AG20443 (cell line): ENCODE data around the gene ENGASE.
"Not testable (repeated sequence)": the region's sequence is repeated elsewhere in the genome, so short reads cannot be mapped to it uniquely, and the experiment has no call there.

ENCODE experiments used
- DNase-seq: peaks from one replicate; pipeline ENCODE4 v3.0.0; 2012; ENCODE audit warnings: low spot score, mixed read lengths

The ENGASE gene

GRCh38 chr17:79053251-79053925 lies 21.2 kb upstream of the ENGASE start:
- DNase-seq: peak; percentile 65

GRCh38 chr17:79054200-79054960 lies 20.2 kb upstream of the ENGASE start:
- DNase-seq: no peak

DNA sequence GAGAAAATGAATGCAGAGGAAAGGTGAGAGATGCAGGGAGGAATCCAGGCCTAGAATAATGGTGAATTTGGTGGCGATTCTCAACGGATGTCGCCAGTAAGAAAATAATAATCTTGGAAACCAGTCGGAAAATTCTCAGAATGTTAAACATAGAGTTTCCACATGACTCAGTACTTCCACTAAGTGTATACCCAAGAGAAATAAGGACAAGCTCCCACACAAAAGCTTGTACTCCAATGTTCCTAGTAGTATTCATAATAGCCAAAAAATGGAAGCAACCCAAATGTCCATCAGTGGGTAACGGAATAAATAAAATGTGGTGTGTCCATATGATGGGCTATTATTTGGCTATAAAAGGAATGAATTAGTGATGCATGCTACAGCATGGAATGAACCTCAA lies 19.4 kb upstream of the ENGASE start:
- no peak for DNase-seq

DNA sequence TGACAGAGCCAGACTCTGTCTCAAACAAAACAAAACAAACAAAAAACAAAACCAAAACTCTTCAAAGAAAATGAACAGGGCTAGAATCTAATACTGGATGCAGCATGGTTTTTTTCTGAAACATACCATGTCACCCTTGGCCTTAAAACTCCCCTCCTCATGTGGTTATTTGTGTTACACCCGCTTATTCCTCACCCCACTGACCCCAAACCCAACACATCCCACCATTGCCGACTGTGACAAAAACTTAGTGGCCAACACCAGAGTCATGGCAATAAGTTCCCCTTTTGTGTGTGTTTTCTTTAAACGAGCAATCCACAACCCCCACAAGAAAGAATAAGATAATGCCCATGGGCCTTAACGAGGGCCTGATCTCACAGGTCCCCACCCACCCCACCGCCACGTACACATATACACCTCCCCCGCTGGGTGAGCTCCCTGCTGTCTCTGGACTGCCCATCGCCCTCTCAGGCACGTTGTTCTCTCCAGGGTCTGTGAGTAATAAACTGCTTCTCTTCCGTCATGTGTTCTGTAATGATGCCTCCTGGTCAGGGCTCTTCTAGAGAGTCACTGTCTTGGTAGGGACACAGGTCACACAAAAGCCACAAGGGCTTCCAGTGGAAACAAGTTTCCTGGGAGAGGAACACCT lies 16.8 kb upstream of the ENGASE start:
- no peak for DNase-seq

GRCh38 chr17:79062691-79063090 lies 11.9 kb upstream of the ENGASE start:
- no peak for DNase-seq

- no peak for DNase-seq
These were observed 10.6 kb upstream of the ENGASE start for GRCh38 chr17:79064026-79064425.

- DNase-seq: peak; percentile 57
These were observed 9.4 kb upstream of the ENGASE start for GRCh38 chr17:79065105-79065670.

DNA sequence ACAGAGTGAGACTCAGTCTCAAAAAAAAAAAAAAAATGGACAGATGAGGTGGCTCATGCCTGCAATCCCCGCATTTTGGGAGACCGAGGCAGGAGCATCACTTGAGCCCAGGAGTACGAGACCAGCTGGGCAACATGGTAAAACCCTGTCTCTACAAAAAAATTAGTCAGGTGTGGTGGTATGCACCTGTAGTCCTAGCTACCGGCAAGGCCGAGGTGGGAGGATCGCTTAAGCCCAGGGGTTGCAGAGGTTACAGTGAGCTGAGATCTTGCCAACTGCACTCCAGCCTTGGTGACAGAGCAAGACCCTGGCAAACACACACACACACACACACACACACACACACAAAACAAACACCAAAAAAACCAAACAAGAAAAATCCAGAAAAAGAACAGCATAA lies 7.7 kb upstream of the ENGASE start:
- DNase-seq: no peak

- DNase-seq: no peak
These were observed 4.3 kb upstream of the ENGASE start for GRCh38 chr17:79070266-79070880.

GRCh38 chr17:79071161-79071740 lies 3.4 kb upstream of the ENGASE start:
- DNase-seq: no peak

- no peak for DNase-seq
These were observed 2.1 kb upstream of the ENGASE start for GRCh38 chr17:79072544-79072943.

GRCh38 chr17:79073016-79073705 lies 1.5 kb upstream of the ENGASE start:
- DNase-seq: no peak

DNA sequence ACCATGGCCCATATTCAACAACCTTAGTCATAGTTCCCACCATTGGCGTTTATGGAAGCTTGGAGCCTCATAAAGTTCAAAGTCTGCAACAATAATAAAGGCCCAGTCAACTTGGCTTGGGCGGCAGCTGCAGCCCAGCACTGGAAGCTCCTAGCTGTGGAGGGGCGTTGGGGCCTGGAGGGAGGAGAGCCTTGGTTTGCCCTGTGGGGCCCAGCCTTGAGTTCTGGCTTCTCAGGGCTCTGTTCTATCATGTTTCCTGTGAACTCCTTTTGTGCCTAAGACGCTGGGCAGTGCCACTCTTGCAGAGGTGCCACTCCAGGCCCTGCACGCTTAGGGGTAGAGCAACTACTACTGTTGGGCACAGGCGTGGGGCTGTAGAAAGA lies 927 bp upstream of the ENGASE start:
- DNase-seq: no peak

DNA sequence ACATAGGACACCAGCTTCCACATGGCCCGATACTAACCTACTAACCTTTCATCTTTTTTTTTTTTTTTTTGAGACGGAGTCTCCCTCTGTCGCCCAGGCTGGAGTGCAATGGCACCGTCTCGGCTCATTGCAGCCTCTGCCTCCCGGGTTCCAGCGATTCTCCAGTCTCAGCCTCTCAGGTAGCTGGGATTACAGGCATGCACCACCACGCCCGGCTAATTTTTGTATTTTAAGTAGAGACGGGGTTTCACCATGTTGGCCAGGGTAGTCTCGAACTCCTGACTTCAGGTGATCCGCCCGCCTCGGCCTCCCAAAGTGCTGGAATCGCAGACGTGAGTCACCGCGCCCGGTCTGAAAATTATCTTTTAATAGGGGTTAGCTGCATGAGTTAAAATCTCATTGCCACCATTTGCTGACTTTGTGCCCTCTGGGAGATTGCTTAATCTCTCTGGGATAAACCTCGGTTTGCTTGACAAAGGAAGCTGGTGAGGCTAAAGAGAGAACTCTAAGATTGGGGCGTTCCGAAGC lies 439 bp upstream of the ENGASE start:
- DNase-seq: not testable (repeated sequence)

DNA sequence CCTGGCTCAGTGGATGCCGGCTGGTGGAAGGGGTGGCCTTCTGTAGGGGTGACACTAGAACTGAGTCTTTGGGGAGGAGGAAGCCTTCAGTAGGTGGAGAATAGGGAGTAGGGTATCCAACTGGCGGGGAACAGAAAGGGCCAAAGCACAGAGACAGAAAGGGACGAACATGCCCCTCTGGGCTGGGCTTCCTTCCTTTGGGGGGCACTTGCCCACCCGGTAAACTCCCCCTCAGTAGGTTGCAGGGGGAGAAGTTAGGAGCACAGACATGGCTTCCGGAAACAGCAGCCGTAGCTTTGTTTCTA lies 774 bp downstream of the ENGASE start:
- DNase-seq: no peak

- no peak for DNase-seq
These were observed 1.3 kb downstream of the ENGASE start for GRCh38 chr17:79075861-79076406.

- no peak for DNase-seq
These were observed 3.0 kb downstream of the ENGASE start for GRCh38 chr17:79077587-79077986.

GRCh38 chr17:79078476-79079190 lies 4.0 kb downstream of the ENGASE start:
- DNase-seq: no peak

DNA sequence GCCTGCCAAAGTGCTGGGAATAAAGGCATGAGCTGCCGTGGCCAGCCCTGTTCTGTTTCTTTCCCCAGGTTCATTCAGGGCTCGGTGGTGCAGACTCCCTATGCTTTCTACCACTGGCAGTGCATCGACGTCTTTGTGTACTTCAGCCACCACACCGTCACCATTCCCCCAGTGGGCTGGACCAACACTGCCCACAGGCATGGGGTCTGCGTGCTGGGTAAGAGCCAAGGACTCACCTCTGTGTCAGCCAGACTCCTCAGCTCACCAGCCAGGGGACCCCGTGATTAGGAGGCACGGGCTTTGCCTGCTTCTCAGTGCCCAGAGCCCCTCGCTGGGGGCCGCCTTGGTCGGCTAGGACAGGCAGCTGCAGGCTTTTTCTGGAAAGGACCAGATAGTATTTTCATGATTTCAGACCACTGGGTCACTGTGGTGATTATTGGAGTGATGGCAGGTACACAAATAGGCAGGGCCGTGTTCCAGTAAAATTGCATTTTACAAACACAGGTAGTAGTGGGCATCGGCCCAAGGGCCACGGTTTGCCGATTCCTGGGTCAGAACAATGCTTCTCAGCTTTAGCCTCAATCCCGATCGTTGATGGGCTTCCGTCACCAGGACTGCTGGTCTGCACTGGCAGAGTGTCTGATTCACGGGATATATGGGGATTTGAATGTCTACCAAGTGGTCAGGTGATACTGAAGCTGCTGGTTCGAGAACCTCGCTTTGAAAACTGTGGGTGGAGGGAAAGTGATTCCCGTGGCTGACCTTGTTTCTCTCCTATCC lies 5.0 kb downstream of the ENGASE start:
- no peak for DNase-seq

DNA sequence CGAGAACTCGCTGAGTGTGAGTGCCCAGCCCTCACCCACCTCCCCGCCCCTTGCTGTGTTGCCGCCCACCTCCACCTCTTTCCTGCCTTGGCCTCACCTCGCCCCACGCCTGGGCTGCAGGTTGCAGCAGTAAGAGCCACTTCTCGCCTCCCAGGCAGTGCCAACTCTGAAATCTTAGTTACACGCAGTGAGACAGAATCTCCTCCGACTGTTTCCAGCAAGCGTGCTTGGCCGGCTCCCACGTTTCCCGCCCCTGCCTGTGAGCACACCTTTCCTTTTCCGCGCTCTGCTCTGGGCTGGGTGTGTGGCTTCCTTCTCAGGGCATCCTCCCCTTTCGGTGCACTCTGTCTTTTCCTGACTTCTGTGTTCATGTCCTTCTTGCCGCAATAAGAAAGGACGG lies 5.7 kb downstream of the ENGASE start:
- DNase-seq: no peak
